ENCODE results near the gene HLA-B.

DNA sequence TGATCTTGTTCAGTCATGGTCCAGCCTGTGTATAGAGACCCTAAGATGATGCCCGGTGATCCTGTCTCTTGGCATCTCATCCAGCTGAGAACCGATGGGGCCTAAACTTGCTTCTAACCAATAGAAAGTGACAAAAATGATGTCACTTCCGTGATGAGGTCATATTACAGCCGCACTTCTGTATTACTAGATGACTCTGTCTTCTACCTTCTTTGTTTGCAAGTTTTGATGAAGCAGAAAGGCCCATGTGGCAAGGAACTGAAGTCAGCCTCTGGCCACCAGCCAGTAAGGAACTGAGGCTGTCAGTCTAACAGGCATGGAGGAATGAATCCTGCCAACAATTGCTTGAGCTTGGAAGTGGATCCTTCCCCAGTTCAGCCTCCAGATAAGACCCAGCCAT is 52.3 kb downstream of the HLA-B start:
- TF ChIP-seq, protein P1, sequence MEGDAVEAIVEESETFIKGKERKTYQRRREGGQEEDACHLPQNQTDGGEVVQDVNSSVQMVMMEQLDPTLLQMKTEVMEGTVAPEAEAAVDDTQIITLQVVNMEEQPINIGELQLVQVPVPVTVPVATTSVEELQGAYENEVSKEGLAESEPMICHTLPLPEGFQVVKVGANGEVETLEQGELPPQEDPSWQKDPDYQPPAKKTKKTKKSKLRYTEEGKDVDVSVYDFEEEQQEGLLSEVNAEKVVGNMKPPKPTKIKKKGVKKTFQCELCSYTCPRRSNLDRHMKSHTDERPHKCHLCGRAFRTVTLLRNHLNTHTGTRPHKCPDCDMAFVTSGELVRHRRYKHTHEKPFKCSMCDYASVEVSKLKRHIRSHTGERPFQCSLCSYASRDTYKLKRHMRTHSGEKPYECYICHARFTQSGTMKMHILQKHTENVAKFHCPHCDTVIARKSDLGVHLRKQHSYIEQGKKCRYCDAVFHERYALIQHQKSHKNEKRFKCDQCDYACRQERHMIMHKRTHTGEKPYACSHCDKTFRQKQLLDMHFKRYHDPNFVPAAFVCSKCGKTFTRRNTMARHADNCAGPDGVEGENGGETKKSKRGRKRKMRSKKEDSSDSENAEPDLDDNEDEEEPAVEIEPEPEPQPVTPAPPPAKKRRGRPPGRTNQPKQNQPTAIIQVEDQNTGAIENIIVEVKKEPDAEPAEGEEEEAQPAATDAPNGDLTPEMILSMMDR (IDR thresholded peaks at IDR 0.05), result no peak
- no peak for TF ChIP-seq POLR2A (IDR thresholded peaks at IDR 0.05)

All from Peyer's patch (tissue), 4 donors.